T-helper 2 cell treated with Interferon-gamma antibody and Interleukin-4, amounts not matched to agents 100 ng/mL and 5 ng/mL, for 36 hours (primary cell): ENCODE data around the gene FAT1. TPM values are rescaled to one million over a fixed set of nuclear protein-coding genes. Genes with fewer than 3 reads are reported as not detected.
"Not testable (repeated sequence)": the region's sequence is repeated elsewhere in the genome, so short reads cannot be mapped to it uniquely, and the experiment has no call there.

ENCODE experiments used
- intact Hi-C: fragments of 100-400 bp; cut with micrococcal nuclease; formaldehyde crosslinking; loops from one replicate; pipeline ENCODE4 v1.15.1; 2023
- total RNA-seq: library from RNA; stranded (reverse); gene quantifications from 2 replicates; pipeline ENCODE4 v1.2.3, GENCODE V29; 2022

FAT1 gene
- total RNA-seq, 1 donor from 2014 or later, result 0.39 TPM

- intact Hi-C loops, result no loop called here
Measured at GRCh38 chr4:186699298-186699697, 24.4 kb downstream of the FAT1 start.

- intact Hi-C loops, result no loop called here
Measured at GRCh38 chr4:186698525-186698924, 25.1 kb downstream of the FAT1 start.

GRCh38 chr4:186698028-186698427 is 25.6 kb downstream of the FAT1 start:
- intact Hi-C loops, result no loop called here

GRCh38 chr4:186695392-186695791 is 28.3 kb downstream of the FAT1 start:
- intact Hi-C loops, result no loop called here

GRCh38 chr4:186693894-186694293 is 29.8 kb downstream of the FAT1 start:
- intact Hi-C loops, result no loop called here

- intact Hi-C loops, result no loop called here
Measured at GRCh38 chr4:186693159-186693815, 30.4 kb downstream of the FAT1 start.

- intact Hi-C loops, result no loop called here
Measured at GRCh38 chr4:186691396-186691795, 32.3 kb downstream of the FAT1 start.

GRCh38 chr4:186689476-186689875 is 34.2 kb downstream of the FAT1 start:
- intact Hi-C loops, result no loop called here

- intact Hi-C loops, result no loop called here
Measured at GRCh38 chr4:186688150-186688943, 35.3 kb downstream of the FAT1 start.

GRCh38 chr4:186687265-186687664 is 36.4 kb downstream of the FAT1 start:
- intact Hi-C loops, result no loop called here

- intact Hi-C loops, result no loop called here
Measured at GRCh38 chr4:186685767-186686183, 37.9 kb downstream of the FAT1 start.

GRCh38 chr4:186684889-186685309 is 38.8 kb downstream of the FAT1 start:
- intact Hi-C loops, result no loop called here

GRCh38 chr4:186684220-186684619 is 39.4 kb downstream of the FAT1 start:
- intact Hi-C loops, result no loop called here

GRCh38 chr4:186680641-186681040 is 43.0 kb downstream of the FAT1 start:
- intact Hi-C loops, result no loop called here

- intact Hi-C loops, result no loop called here
Measured at GRCh38 chr4:186676531-186677161, 47.0 kb downstream of the FAT1 start.

GRCh38 chr4:186669735-186670134 is 53.9 kb downstream of the FAT1 start:
- intact Hi-C loops, result no loop called here

GRCh38 chr4:186669159-186669731 is 54.4 kb downstream of the FAT1 start:
- intact Hi-C loops, result no loop called here

GRCh38 chr4:186666750-186667149 is 56.9 kb downstream of the FAT1 start:
- intact Hi-C loops, result no loop called here

GRCh38 chr4:186666252-186666651 is 57.4 kb downstream of the FAT1 start:
- intact Hi-C loops, result no loop called here

GRCh38 chr4:186660403-186660802 is 63.3 kb downstream of the FAT1 start:
- intact Hi-C loops, result no loop called here

- intact Hi-C loops, result no loop called here
Measured at GRCh38 chr4:186659935-186660334, 63.7 kb downstream of the FAT1 start.

GRCh38 chr4:186659456-186659855 is 64.2 kb downstream of the FAT1 start:
- intact Hi-C loops, result not testable (repeated sequence)
